ENCODE data around the gene ETV1.

The ETV1 gene

GRCh38 chr7:13963925-13964324 is 25.5 kb downstream of the ETV1 start:
- ChIA-PET POLR2A (no interaction called here), CTCF (interaction anchor here (1.2 kb wide), 1 partner anchor 17 kb away, joined by 3 read pairs; no protein-coding TSS in a partner anchor)
- TF ChIP-seq CTCF (IDR thresholded peaks at IDR 0.05; ENCODE audit: control extremely low read depth, extremely low read depth, low read depth, missing control alignments): no peak

GRCh38 chr7:13955494-13955893 is 34.0 kb downstream of the ETV1 start:
- TF ChIP-seq CTCF (IDR thresholded peaks at IDR 0.05; ENCODE audit: control extremely low read depth, extremely low read depth, low read depth, missing control alignments): no peak
- ChIA-PET CTCF (no interaction called here), POLR2A (no interaction called here)

More at GRCh38 chr7:13963925-13964324, 25.5 kb downstream of the ETV1 start:
- no peak for DNase-seq (ENCODE audit: extremely low spot score)

GRCh38 chr7:13953368-13953767 is 36.1 kb downstream of the ETV1 start:
- POLR2A ChIA-PET: no interaction called here
- no peak for DNase-seq (ENCODE audit: extremely low spot score)
- CTCF ChIA-PET: no interaction called here
- no peak for TF ChIP-seq CTCF (IDR thresholded peaks at IDR 0.05; ENCODE audit: control extremely low read depth, extremely low read depth, low read depth, missing control alignments)

More at GRCh38 chr7:13955494-13955893, 34.0 kb downstream of the ETV1 start:
- no peak for DNase-seq (ENCODE audit: extremely low spot score)

GRCh38 chr7:13952921-13953320 is 36.5 kb downstream of the ETV1 start:
- ChIA-PET POLR2A (no interaction called here), CTCF (interaction anchor here (1.7 kb wide), 1 partner anchor 13 kb away, joined by 4 read pairs; no protein-coding TSS in a partner anchor)
- no peak for DNase-seq (ENCODE audit: extremely low spot score)
- TF ChIP-seq CTCF (IDR thresholded peaks at IDR 0.05; ENCODE audit: control extremely low read depth, extremely low read depth, low read depth, missing control alignments): no peak

GRCh38 chr7:13949939-13950338 is 39.5 kb downstream of the ETV1 start:
- POLR2A ChIA-PET: no interaction called here
- CTCF ChIA-PET: no interaction called here
- no peak for DNase-seq (ENCODE audit: extremely low spot score)
- no peak for TF ChIP-seq CTCF (IDR thresholded peaks at IDR 0.05; ENCODE audit: control extremely low read depth, extremely low read depth, low read depth, missing control alignments)

GRCh38 chr7:13949445-13949844 is 40.0 kb downstream of the ETV1 start:
- TF ChIP-seq CTCF (IDR thresholded peaks at IDR 0.05; ENCODE audit: control extremely low read depth, extremely low read depth, low read depth, missing control alignments): no peak
- POLR2A ChIA-PET: no interaction called here
- DNase-seq (ENCODE audit: extremely low spot score): no peak
- CTCF ChIA-PET: no interaction called here
